ENCODE results near the gene IER5L.

- TF ChIP-seq CTCF (IDR thresholded peaks at IDR 0.05; ENCODE audit: low read length) (no peak), EZH2phosphoT487 (IDR thresholded peaks at IDR 0.05; ENCODE audit: low read length) (no peak)
Measured at GRCh38 chr9:129177791-129178567, at the start of gene IER5L.

Measured in MM.1S (cell line).